ENCODE data around the gene FNIP2. TPM values are rescaled to one million over a fixed set of nuclear protein-coding genes. Genes with fewer than 3 reads are reported as not detected.

The FNIP2 gene
- total RNA-seq, 1 experiment from 2014 or later: 5.2 TPM

GRCh38 chr4:158785718-158786117 lies 16.9 kb downstream of the FNIP2 start:
- H4K20me1 ChIP-seq (ENCODE audit: low read length): no peaks in the 10 kb centered on the region
- H3F3A ChIP-seq (ENCODE audit: low read length, unreplicated experiment): no peaks in the 10 kb centered on the region
- no peak overlapping the region for H3K27ac ChIP-seq (ENCODE audit: low read length)
- intact Hi-C loops (cut with micrococcal nuclease): no loop called here
- H3K27me3 ChIP-seq (ENCODE audit: low read length): no peaks in the 10 kb centered on the region
- no peak overlapping the region for H3K9ac ChIP-seq (ENCODE audit: low read length)
- ChIA-PET CTCF (no interaction called here), POLR2A (ENCODE audit: unreplicated experiment) (no interaction called here)
- no peak for DNase-seq
- H3K9me2 ChIP-seq (replicated peaks; ENCODE audit: low read length): no peaks in the 10 kb centered on the region
- H3K36me3 ChIP-seq (ENCODE audit: low read depth, low read length): no peaks in the 10 kb centered on the region
- no peak for ATAC-seq
- no peak overlapping the region for H3K4me2 ChIP-seq (ENCODE audit: low read length)
- no peak overlapping the region for H2AFZ ChIP-seq (ENCODE audit: low read length)
- peaks cover 5% of the 10 kb centered on the region for H3K4me1 ChIP-seq (ENCODE audit: insufficient read depth, low read length)
- H3K9me3 ChIP-seq (ENCODE audit: low read length): no peaks in the 10 kb centered on the region
- TF ChIP-seq EZH2phosphoT487 (IDR thresholded peaks at IDR 0.05; ENCODE audit: borderline replicate concordance, low read length): no peak
- TF ChIP-seq CTCF (conservative IDR thresholded peaks at IDR 0.05; ENCODE audit: low read depth, low read length): no peak
- no peak for TF ChIP-seq EZH2 (IDR thresholded peaks at IDR 0.05; ENCODE audit: low read length, unreplicated experiment)
- BruUV-seq (replicated peaks): no TSS peak
- peaks cover 17% of the 10 kb centered on the region; the same call in 1 of the 2 replicates for H3K79me2 ChIP-seq (ENCODE audit: low read length)
- H3K4me3 ChIP-seq (ENCODE audit: low read length): no peak overlapping the region

- Histone ChIP-seq H3F3A (ENCODE audit: low read length, unreplicated experiment) (no peaks in the 10 kb centered on the region), H3K4me1 (ENCODE audit: insufficient read depth, low read length) (peaks cover 5% of the 10 kb centered on the region), H3K9me2 (replicated peaks; ENCODE audit: low read length) (no peaks in the 10 kb centered on the region), H3K79me2 (ENCODE audit: low read length) (peaks cover 17% of the 10 kb centered on the region; the same call in 1 of the 2 replicates), H3K27me3 (ENCODE audit: low read length) (no peaks in the 10 kb centered on the region), H3K4me3 (ENCODE audit: low read length) (no peak overlapping the region), H2AFZ (ENCODE audit: low read length) (no peak overlapping the region), H3K9ac (ENCODE audit: low read length) (no peak overlapping the region), H3K9me3 (ENCODE audit: low read length) (no peaks in the 10 kb centered on the region), H3K4me2 (ENCODE audit: low read length) (no peak overlapping the region), H4K20me1 (ENCODE audit: low read length) (no peaks in the 10 kb centered on the region), H3K36me3 (ENCODE audit: low read depth, low read length) (no peaks in the 10 kb centered on the region), H3K27ac (ENCODE audit: low read length) (no peak overlapping the region)
- TF ChIP-seq EZH2 (IDR thresholded peaks at IDR 0.05; ENCODE audit: low read length, unreplicated experiment) (no peak), CTCF (conservative IDR thresholded peaks at IDR 0.05; ENCODE audit: low read depth, low read length) (no peak), EZH2phosphoT487 (IDR thresholded peaks at IDR 0.05; ENCODE audit: borderline replicate concordance, low read length) (no peak)
- CTCF ChIA-PET: no interaction called here
- POLR2A ChIA-PET (ENCODE audit: unreplicated experiment): no interaction called here
- intact Hi-C loops (cut with micrococcal nuclease): no loop called here
- no TSS peak for BruUV-seq (replicated peaks)
- ATAC-seq (no peak), DNase-seq (no peak)
Observed at GRCh38 chr4:158786121-158786601, 17.3 kb downstream of the FNIP2 start.

- Histone ChIP-seq H3K79me2 (ENCODE audit: low read length) (peaks cover 17% of the 10 kb centered on the region; the same call in 1 of the 2 replicates), H3K9me2 (replicated peaks; ENCODE audit: low read length) (no peaks in the 10 kb centered on the region), H3K4me1 (ENCODE audit: insufficient read depth, low read length) (peaks cover 5% of the 10 kb centered on the region), H3K4me3 (ENCODE audit: low read length) (no peak overlapping the region), H3K36me3 (ENCODE audit: low read depth, low read length) (no peaks in the 10 kb centered on the region), H3K4me2 (ENCODE audit: low read length) (no peak overlapping the region), H4K20me1 (ENCODE audit: low read length) (no peaks in the 10 kb centered on the region), H3F3A (ENCODE audit: low read length, unreplicated experiment) (no peaks in the 10 kb centered on the region), H2AFZ (ENCODE audit: low read length) (no peak overlapping the region), H3K9ac (ENCODE audit: low read length) (no peak overlapping the region), H3K9me3 (ENCODE audit: low read length) (no peaks in the 10 kb centered on the region), H3K27me3 (ENCODE audit: low read length) (no peaks in the 10 kb centered on the region), H3K27ac (ENCODE audit: low read length) (no peak overlapping the region)
- POLR2A ChIA-PET (ENCODE audit: unreplicated experiment): no interaction called here
- ATAC-seq (no peak), DNase-seq (no peak)
- CTCF ChIA-PET: no interaction called here
- BruUV-seq (replicated peaks): no TSS peak
- intact Hi-C loops (cut with micrococcal nuclease): no loop called here
- no peak for TF ChIP-seq EZH2phosphoT487 (IDR thresholded peaks at IDR 0.05; ENCODE audit: borderline replicate concordance, low read length)
- TF ChIP-seq CTCF (conservative IDR thresholded peaks at IDR 0.05; ENCODE audit: low read depth, low read length): no peak
- TF ChIP-seq EZH2 (IDR thresholded peaks at IDR 0.05; ENCODE audit: low read length, unreplicated experiment): no peak
Observed at GRCh38 chr4:158786955-158787354, 18.1 kb downstream of the FNIP2 start.

Data from PC-3 (cell line).